M059J (cell line): Measurements from ENCODE around the gene HECTD4. TPM values are rescaled to one million over a fixed set of nuclear protein-coding genes. Genes with fewer than 3 reads are reported as not detected.

Experiments used
- DNase-seq: peaks from one replicate; pipeline ENCODE4 v3.0.0-alpha.2; 2012; ENCODE audit warnings: low read depth
- total RNA-seq: library from RNA; depleted of rRNA; stranded (reverse); fragments of >200 nt; shearing (Covaris generic); gene quantifications from 2 replicates; pipeline ENCODE4 v1.2.3, GENCODE V29; 2014

HECTD4 gene
- total RNA-seq, 1 experiment from 2014 or later = 13.8 TPM

GRCh38 chr12:112322441-112322840 lies 59.8 kb downstream of the HECTD4 start:
- DNase-seq = no peak

- DNase-seq = no peak
Measured at GRCh38 chr12:112321245-112321644, 61.0 kb downstream of the HECTD4 start.

GRCh38 chr12:112319395-112319794 lies 62.8 kb downstream of the HECTD4 start:
- DNase-seq = no peak

- DNase-seq = no peak
Measured at GRCh38 chr12:112317481-112317880, 64.8 kb downstream of the HECTD4 start.

GRCh38 chr12:112314981-112315380 lies 67.2 kb downstream of the HECTD4 start:
- DNase-seq = peak; percentile 32

GRCh38 chr12:112309797-112310196 lies 72.4 kb downstream of the HECTD4 start:
- peak; percentile 3 for DNase-seq

GRCh38 chr12:112308652-112309051 lies 73.6 kb downstream of the HECTD4 start:
- no peak for DNase-seq

- DNase-seq = no peak
Measured at GRCh38 chr12:112308161-112308560, 74.1 kb downstream of the HECTD4 start.

GRCh38 chr12:112307317-112308011 lies 74.8 kb downstream of the HECTD4 start:
- DNase-seq = no peak

- DNase-seq = no peak
Measured at GRCh38 chr12:112305951-112306350, 76.3 kb downstream of the HECTD4 start.

- DNase-seq = no peak
Measured at GRCh38 chr12:112304436-112304835, 77.8 kb downstream of the HECTD4 start.

GRCh38 chr12:112303799-112304198 lies 78.4 kb downstream of the HECTD4 start:
- DNase-seq = no peak

- peak; percentile 87 for DNase-seq
Measured at GRCh38 chr12:112303004-112303403, 79.2 kb downstream of the HECTD4 start.

GRCh38 chr12:112299704-112300103 lies 82.5 kb downstream of the HECTD4 start:
- no peak for DNase-seq

- DNase-seq = no peak
Measured at GRCh38 chr12:112297188-112297587, 85.0 kb downstream of the HECTD4 start.

- no peak for DNase-seq
Measured at GRCh38 chr12:112296183-112296582, 86.0 kb downstream of the HECTD4 start.

- DNase-seq = peak; percentile 16
Measured at GRCh38 chr12:112294793-112295192, 87.4 kb downstream of the HECTD4 start.

GRCh38 chr12:112288638-112289037 lies 93.6 kb downstream of the HECTD4 start:
- no peak for DNase-seq

- DNase-seq = no peak
Measured at GRCh38 chr12:112285600-112286401, 96.4 kb downstream of the HECTD4 start.

- DNase-seq = no peak
Measured at GRCh38 chr12:112283546-112283945, 98.7 kb downstream of the HECTD4 start.

GRCh38 chr12:112282920-112283319 lies 99.3 kb downstream of the HECTD4 start:
- no peak for DNase-seq

- no peak for DNase-seq
Measured at GRCh38 chr12:112275836-112276235, 106.4 kb downstream of the HECTD4 start.

- no peak for DNase-seq
Measured at GRCh38 chr12:112275207-112275606, 107.0 kb downstream of the HECTD4 start.
